GM21360 (cell line): Measurements from ENCODE around the gene SORL1.
"Not testable (repeated sequence)": the region's sequence is repeated elsewhere in the genome, so short reads cannot be mapped to it uniquely, and the experiment has no call there.

ENCODE experiments used
- ATAC-seq: cut with Tn5 transposase; IDR thresholded peaks from one replicate; pipeline ENCODE4 v1.9.1; 2021; ENCODE audit warnings: mild to moderate bottlenecking, moderate library complexity; ENCODE audit not compliant: unreplicated experiment

The SORL1 gene

GRCh38 chr11:121613724-121614123, 161.6 kb downstream of the SORL1 start:
- ATAC-seq, result no peak

- no peak for ATAC-seq
These were observed 162.6 kb downstream of the SORL1 start for GRCh38 chr11:121614636-121615240.

GRCh38 chr11:121615501-121615900, 163.4 kb downstream of the SORL1 start:
- ATAC-seq, result no peak

GRCh38 chr11:121618516-121618915, 166.4 kb downstream of the SORL1 start:
- no peak for ATAC-seq

GRCh38 chr11:121625777-121626506, 173.8 kb downstream of the SORL1 start:
- ATAC-seq, result no peak

- no peak for ATAC-seq
These were observed 174.4 kb downstream of the SORL1 start for GRCh38 chr11:121626507-121626875.

- ATAC-seq, result no peak
These were observed 174.9 kb downstream of the SORL1 start for GRCh38 chr11:121626980-121627379.

GRCh38 chr11:121630041-121630440, 177.9 kb downstream of the SORL1 start:
- ATAC-seq, result no peak

- ATAC-seq, result no peak
These were observed 179.3 kb downstream of the SORL1 start for GRCh38 chr11:121631456-121631855.

- ATAC-seq, result no peak
These were observed 182.2 kb downstream of the SORL1 start for GRCh38 chr11:121634273-121634672.

GRCh38 chr11:121634889-121635288, 182.8 kb downstream of the SORL1 start:
- ATAC-seq, result no peak

- no peak for ATAC-seq
These were observed 184.1 kb downstream of the SORL1 start for GRCh38 chr11:121636081-121636799.

GRCh38 chr11:121636800-121637176, 184.7 kb downstream of the SORL1 start:
- ATAC-seq, result no peak

- not testable (repeated sequence) for ATAC-seq
These were observed 185.5 kb downstream of the SORL1 start for GRCh38 chr11:121637587-121637986.

- no peak for ATAC-seq
These were observed 191.5 kb downstream of the SORL1 start for GRCh38 chr11:121643479-121644186.

- no peak for ATAC-seq
These were observed 192.0 kb downstream of the SORL1 start for GRCh38 chr11:121644187-121644512.

GRCh38 chr11:121645001-121645400, 192.9 kb downstream of the SORL1 start:
- no peak for ATAC-seq

- ATAC-seq, result no peak
These were observed 193.5 kb downstream of the SORL1 start for GRCh38 chr11:121645596-121645995.

GRCh38 chr11:121648306-121648705, 196.2 kb downstream of the SORL1 start:
- no peak for ATAC-seq

GRCh38 chr11:121649798-121650197, 197.7 kb downstream of the SORL1 start:
- no peak for ATAC-seq
